Psoas muscle (tissue), 8 donors: ENCODE data around the gene CNIH1. TPM values are rescaled to one million over a fixed set of nuclear protein-coding genes. Genes with fewer than 3 reads are reported as not detected.
"Not testable (repeated sequence)": the region's sequence is repeated elsewhere in the genome, so short reads cannot be mapped to it uniquely, and the experiment has no call there.

Experiments used
- ATAC-seq, 4 donors: fragments of 200-7000 bp; cut with Tn5 transposase; one replicate each; pipeline ENCODE4 v1.9.1; 2020; ENCODE audit warnings: moderate library complexity in 3 of 4, mild to moderate bottlenecking in 2 of 4
- DNase-seq, 2 donors: peaks; one replicate each; pipeline ENCODE4 v3.0.0-alpha.2; 2020
- H3K27ac ChIP-seq: fragments of 200-600 bp; one replicate; pipeline ENCODE4 v1.8.0; 2022
- H3K27me3 ChIP-seq, 3 donors: fragments of 200-600 bp in 1 of 3; one replicate each; pipeline versions ENCODE4 v1.6.1 to v1.8.0; 2013 to 2022; ENCODE audit warnings: low read length in 2 of 3, mild to moderate bottlenecking in 2 of 3, moderate library complexity in 1 of 3; ENCODE audit not compliant: insufficient read depth in 3 of 3
- H3K36me3 ChIP-seq, 2 donors: fragments of 200-600 bp in 1 of 2; one replicate each; pipeline versions ENCODE4 v1.6.1 to v1.8.0; 2013 to 2022; ENCODE audit warnings: low read depth in 1 of 2, mild to moderate bottlenecking in 1 of 2, moderate library complexity in 1 of 2; ENCODE audit not compliant: insufficient read depth in 1 of 2
- H3K4me1 ChIP-seq: fragments of 200-600 bp; one replicate; pipeline ENCODE4 v1.8.0; 2022
- H3K4me3 ChIP-seq: fragments of 200-600 bp; one replicate; pipeline ENCODE4 v1.8.0; 2022; ENCODE audit warnings: mild to moderate bottlenecking
- H3K9me3 ChIP-seq: fragments of 200-600 bp; one replicate; pipeline ENCODE4 v1.8.0; 2022
- CTCF ChIP-seq: fragments of 200-600 bp; IDR thresholded peaks from one replicate; pipeline ENCODE4 v1.8.0; 2022; ENCODE audit warnings: antibody characterized with exemption
- whole genome bisulfite sequencing, 3 donors: extraction: QIAGEN DNeasy Blood & Tissue Kit; methylation state at CpG; one replicate each; pipeline versions ENCODE4 v1.1.6 to v1.1.7; 2013; 5-methylcytosine and 5-hydroxymethylcytosine counted together
- intact Hi-C, 2 donors: fragments of 100-400 bp; cut with DNase I; formaldehyde crosslinking; loops; one replicate each; pipeline versions ENCODE4 v1.11.0 to v1.14.2; 2022
- polyA plus RNA-seq, 3 donors: library from polyadenylated mRNA; stranded (reverse); fragments of 200-250 nt; gene quantifications; one replicate each; pipeline ENCODE4 v1.2.3, GENCODE V29; 2013
- total RNA-seq, 4 donors: library from RNA; stranded (reverse); fragmentation: NEBNext Ultra II Directional in 2 of 4; extraction: Animal tissue kit (Norgen Biotek cat#: 25700) in 2 of 4; gene quantifications; one replicate each; pipeline versions ENCODE4 v1.2.1 to v1.2.4, GENCODE V29; 2021 to 2023
- donor health status: healthy with polysubstance abuse.
- donor health status: DM: no; HTN: no; CAD: no; lungs with moderate emphysema.
- donor health status: Bipolar disorder and iron deficiency.
- donor health status: healthy.
- donor health status: DM: yes; HTN: yes; CAD: no.
- donor health status: DM: no; HTN: no; CAD: no.
- donor health status: DM: no; HTN: no; CAD: no.
- donor health status: DM: yes; HTN: yes; CAD: no.

CNIH1 gene
- total and polyA plus RNA-seq, 7 donors: 57.8 to 172 (median 79.0) TPM

GRCh38 chr14:54446161-54446693, 5.1 kb upstream of the CNIH1 start:
- ATAC-seq: no peak
- no peaks in the 10 kb centered on the region for H3K9me3 ChIP-seq
- H3K4me1 ChIP-seq: no peaks in the 10 kb centered on the region
- no peaks in the 10 kb centered on the region for H3K36me3 ChIP-seq
- DNase-seq: no peak
- H3K4me3 ChIP-seq: no peak overlapping the region
- TF ChIP-seq CTCF: no peak
- H3K27me3 ChIP-seq: no peaks in the 10 kb centered on the region
- H3K27ac ChIP-seq: no peak overlapping the region
- WGBS, 3 donors: 27 to 32% (median 30%) methylated on average over 5 of the region's 5 CpGs
- intact Hi-C loops: no loop called here

GRCh38 chr14:54444681-54445080, 3.5 kb upstream of the CNIH1 start:
- Histone ChIP-seq H3K27me3 (no peaks in the 10 kb centered on the region), H3K4me3 (no peak overlapping the region), H3K9me3 (no peaks in the 10 kb centered on the region), H3K36me3 (no peaks in the 10 kb centered on the region), H3K27ac (no peak overlapping the region), H3K4me1 (peaks cover 7% of the 10 kb centered on the region)
- 79 to 81% (median 80%) methylated on average over 7 of the region's 7 CpGs for WGBS, 3 donors
- intact Hi-C loops: loop anchor here (5.0 kb wide), 2 partner anchors 38 to 47 kb away; partner anchors contain the start of gene CDKN3 (in 2 of the 2)
- ATAC-seq: no peak
- no peak for TF ChIP-seq CTCF
- DNase-seq: no peak

GRCh38 chr14:54443981-54444380, 2.8 kb upstream of the CNIH1 start:
- TF ChIP-seq CTCF: no peak
- no peak overlapping the region for H3K4me3 ChIP-seq
- 69 to 75% (median 70%) methylated on average over 18 of the region's 18 CpGs for WGBS, 3 donors
- H3K36me3 ChIP-seq: no peaks in the 10 kb centered on the region
- no peak for DNase-seq
- no peaks in the 10 kb centered on the region for H3K27me3 ChIP-seq
- intact Hi-C loops: loop anchor here (5.0 kb wide), 2 partner anchors 38 to 47 kb away; partner anchors contain the start of gene CDKN3 (in 2 of the 2)
- H3K4me1 ChIP-seq: peaks cover 7% of the 10 kb centered on the region
- no peak overlapping the region for H3K27ac ChIP-seq
- no peak for ATAC-seq
- H3K9me3 ChIP-seq: no peaks in the 10 kb centered on the region

- DNase-seq: peak in 1 of 2 donors; percentile 13
- not testable (repeated sequence) for H3K27me3 ChIP-seq, H3K9me3 ChIP-seq, H3K27ac ChIP-seq, H3K36me3 ChIP-seq, H3K4me3 ChIP-seq, ATAC-seq
- 96 to 99% (median 98%) methylated on average over 8 to 21 of the region's 23 CpGs for WGBS, 3 donors
- peaks cover 10% of the 10 kb centered on the region for H3K4me1 ChIP-seq
- intact Hi-C loops: loop anchor here (5.0 kb wide), 2 partner anchors 39 to 46 kb away; partner anchors contain the start of gene CDKN3 (in 2 of the 2)
Observed at GRCh38 chr14:54442961-54443360, 1.8 kb upstream of the CNIH1 start.

- intact Hi-C loops: loop anchor here (5.0 kb wide), 2 partner anchors 42 to 43 kb away; partner anchors contain the start of gene CDKN3 (in 2 of the 2)
Observed at GRCh38 chr14:54440476-54440872, 700 bp downstream of the CNIH1 start.

More at GRCh38 chr14:54440476-54440872, 700 bp downstream of the CNIH1 start:
- Histone ChIP-seq H3K9me3 (no peaks in the 10 kb centered on the region), H3K4me1 (peaks cover 15% of the 10 kb centered on the region), H3K4me3 (peak overlapping the region; percentile 85), H3K36me3 (peaks cover 0 to 7% of the 10 kb centered on the region in 2 donors), H3K27ac (peak overlapping the region; percentile 91), H3K27me3 (no peaks in the 10 kb centered on the region)
- ATAC-seq: no peak
- TF ChIP-seq CTCF: no peak
- 0 to 3% (median 2%) methylated on average over 5 of the region's 5 CpGs for WGBS, 3 donors
- no peak for DNase-seq
